H1 (cell line): ENCODE results near the gene STIM1. TPM values are rescaled to one million over a fixed set of nuclear protein-coding genes. Genes with fewer than 3 reads are reported as not detected.

ENCODE experiments used
- CTCF ChIA-PET: fragments of 300-600 bp; sonication (Branson Sonifier 250); formaldehyde crosslinking; loops from one replicate; lab custom pipeline; 2021; ENCODE audit not compliant: partially characterized antibody; lab: Charles Lee
- POLR2A ChIA-PET: fragments of 300-600 bp; sonication (Branson Sonifier 250); formaldehyde crosslinking; loops from one replicate; lab custom pipeline; 2021; ENCODE audit warnings: inconsistent platforms; ENCODE audit not compliant: partially characterized antibody; lab: Charles Lee
- DNase-seq, 2 experiments: peaks; one replicate each; pipeline versions ENCODE4 v3.0.0 to v3.0.0-alpha.2; 2010 to 2022; ENCODE audit warnings: low spot score in 2 of 2, low read depth in 1 of 2, mixed read lengths in 1 of 2
- FAIRE-seq: peaks from 2 replicates; lab custom pipeline; 2011; peaks lifted over from hg19 to GRCh38; lab: Jason Lieb, UNC
- H2AFZ ChIP-seq: 2 replicates; pipeline ENCODE4 v1.8.1; 2012; ENCODE audit warnings: low read length, inconsistent platforms
- H2AK5ac ChIP-seq: 2 replicates; pipeline ENCODE4 v1.6.1; 2013; ENCODE audit warnings: low read depth, low read length
- H2BK120ac ChIP-seq: replicated peaks from 2 replicates; pipeline ENCODE3; 2013; ENCODE audit warnings: low read depth, low read length, inconsistent platforms
- H2BK12ac ChIP-seq: 2 replicates; pipeline ENCODE4 v1.6.1; 2013; ENCODE audit warnings: low read depth, low read length
- H2BK15ac ChIP-seq: 2 replicates; pipeline ENCODE4 v1.6.1; 2013; ENCODE audit warnings: low read length
- H2BK20ac ChIP-seq: 2 replicates; pipeline ENCODE4 v1.6.1; 2013; ENCODE audit warnings: low read length
- H2BK5ac ChIP-seq: 2 replicates; pipeline ENCODE4 v1.6.1; 2013; ENCODE audit warnings: low read depth, low read length
- H3K14ac ChIP-seq: 2 replicates; pipeline ENCODE4 v1.6.1; 2013; ENCODE audit warnings: inconsistent platforms; ENCODE audit not compliant: insufficient read length
- H3K18ac ChIP-seq: 2 replicates; pipeline ENCODE4 v1.6.1; 2013; ENCODE audit warnings: low read length; ENCODE audit errors: extremely low read depth
- H3K23ac ChIP-seq: 2 replicates; pipeline ENCODE4 v1.6.1; 2013; ENCODE audit warnings: inconsistent platforms; ENCODE audit not compliant: insufficient read length
- H3K23me2 ChIP-seq: 2 replicates; pipeline ENCODE4 v1.6.1; 2013; ENCODE audit warnings: low read depth, low read length
- H3K27ac ChIP-seq: 2 replicates; pipeline ENCODE4 v1.6.1; 2011; ENCODE audit warnings: low read depth, low read length, inconsistent platforms
- H3K27me3 ChIP-seq, 4 experiments: replicated peaks in 1 of 4; 1 replicate in 1 of 4; 2 replicates in 3 of 4; pipeline versions ENCODE4 v1.6.1 to v1.8.1; 2011 to 2013; ENCODE audit warnings: low read length in 3 of 4, mild to moderate bottlenecking in 3 of 4, inconsistent platforms in 2 of 4, mixed read lengths in 2 of 4, moderate library complexity in 1 of 4; ENCODE audit not compliant: control insufficient read depth in 3 of 4, insufficient read depth in 3 of 4; ENCODE audit errors: extremely low read depth in 1 of 4
- H3K36me3 ChIP-seq, 4 experiments: 2 replicates each; pipeline versions ENCODE4 v1.6.1 to v1.8.1; 2011 to 2013; ENCODE audit warnings: mild to moderate bottlenecking in 4 of 4, low read length in 3 of 4, moderate library complexity in 2 of 4, control low read depth in 1 of 4, inconsistent platforms in 1 of 4; ENCODE audit not compliant: insufficient read depth in 4 of 4, control insufficient read depth in 2 of 4
- H3K4ac ChIP-seq: replicated peaks from 2 replicates; pipeline ENCODE3; 2013; ENCODE audit warnings: low read length, low read depth, mixed read lengths, inconsistent platforms; ENCODE audit not compliant: insufficient read length
- H3K4me1 ChIP-seq, 4 experiments: replicated peaks in 1 of 4; 1 replicate in 1 of 4; 2 replicates in 3 of 4; pipeline versions ENCODE4 v1.6.1 to v1.8.1; 2011 to 2013; ENCODE audit warnings: low read length in 3 of 4, inconsistent platforms in 2 of 4, mixed read lengths in 1 of 4; ENCODE audit not compliant: insufficient read depth in 4 of 4, control insufficient read depth in 3 of 4
- H3K4me2 ChIP-seq, 2 experiments: 2 replicates each; pipeline versions ENCODE4 v1.6.1 to v1.8.1; 2011 to 2013; ENCODE audit warnings: low read depth in 2 of 2, low read length in 2 of 2, control low read depth in 1 of 2, inconsistent platforms in 1 of 2, mild to moderate bottlenecking in 1 of 2; ENCODE audit not compliant: insufficient read depth in 1 of 2
- H3K4me3 ChIP-seq, 4 experiments: fragments of 200-600, 300-600 bp in 1 of 4; sonication (generic), shearing (Covaris generic), sonication (Bioruptor Twin) in 1 of 4; 2 replicates each; pipeline versions ENCODE4 v1.5.1 to v1.8.1; 2011 to 2016; ENCODE audit warnings: low read length in 4 of 4, low read depth in 3 of 4, control low read depth in 2 of 4, inconsistent platforms in 2 of 4, mild to moderate bottlenecking in 2 of 4, mixed read lengths in 1 of 4, moderate library complexity in 1 of 4; ENCODE audit not compliant: insufficient read depth in 2 of 4; ENCODE audit errors: extremely low read depth in 1 of 4
- H3K56ac ChIP-seq: replicated peaks from 2 replicates; pipeline ENCODE3; 2013; ENCODE audit warnings: low read depth, mild to moderate bottlenecking, mixed read lengths, low read length, inconsistent platforms; ENCODE audit not compliant: insufficient read length
- H3K79me1 ChIP-seq: 2 replicates; pipeline ENCODE4 v1.6.1; 2013; ENCODE audit warnings: low read depth, low read length, control low read depth
- H3K79me2 ChIP-seq, 2 experiments: 2 replicates each; pipeline versions ENCODE4 v1.6.1 to v1.8.1; 2012 to 2013; ENCODE audit warnings: low read length in 2 of 2, mild to moderate bottlenecking in 2 of 2, inconsistent platforms in 1 of 2; ENCODE audit not compliant: insufficient read depth in 2 of 2, control insufficient read depth in 1 of 2
- H3K9ac ChIP-seq, 4 experiments: replicated peaks in 1 of 4; 1 replicate in 1 of 4; 2 replicates in 3 of 4; pipeline versions ENCODE4 v1.6.1 to v1.8.1; 2011 to 2013; ENCODE audit warnings: low read depth in 3 of 4, low read length in 3 of 4, control low read depth in 2 of 4, mild to moderate bottlenecking in 2 of 4, moderate library complexity in 2 of 4, inconsistent platforms in 1 of 4; ENCODE audit errors: extremely low read depth in 1 of 4
- H3K9me3 ChIP-seq, 2 experiments: 2 replicates each; pipeline versions ENCODE4 v1.6.1 to v1.8.1; 2012 to 2013; ENCODE audit warnings: mild to moderate bottlenecking in 2 of 2, moderate library complexity in 2 of 2, control low read depth in 1 of 2, inconsistent platforms in 1 of 2, low read depth in 1 of 2, low read length in 1 of 2, mixed read lengths in 1 of 2; ENCODE audit not compliant: insufficient read depth in 2 of 2
- H4K20me1 ChIP-seq, 2 experiments: replicated peaks in 1 of 2; 2 replicates each; pipeline versions ENCODE3 to v1.8.1; 2011 to 2013; ENCODE audit warnings: inconsistent platforms in 2 of 2, low read length in 2 of 2, mild to moderate bottlenecking in 1 of 2; ENCODE audit not compliant: insufficient read depth in 2 of 2, control insufficient read depth in 1 of 2
- H4K5ac ChIP-seq: 2 replicates; pipeline ENCODE4 v1.6.1; 2013; ENCODE audit warnings: low read length, low read depth, mixed read lengths, inconsistent platforms; ENCODE audit not compliant: insufficient read length
- H4K8ac ChIP-seq: 2 replicates; pipeline ENCODE4 v1.8.0; 2013; ENCODE audit warnings: mild to moderate bottlenecking, moderate library complexity, low read length, inconsistent platforms; ENCODE audit not compliant: insufficient read depth; ENCODE audit errors: extremely low read depth
- H4K91ac ChIP-seq: replicated peaks from 2 replicates; pipeline ENCODE3; 2013; ENCODE audit warnings: low read length, mixed read lengths, inconsistent platforms; ENCODE audit not compliant: insufficient read length
- ASH2L ChIP-seq: fragments of 200-600, 300-600 bp; sonication (generic); IDR thresholded peaks from one replicate; pipeline ENCODE4 v1.7.1; 2017; ENCODE audit warnings: low read length
- CHD1 ChIP-seq: IDR thresholded peaks from 2 replicates; pipeline ENCODE4 v1.6.1; 2012; ENCODE audit warnings: low read depth, low read length, improper control_type of control experiment
- CHD2 ChIP-seq: IDR thresholded peaks from 2 replicates; pipeline ENCODE4 v1.6.1; 2012; ENCODE audit warnings: low read length, improper control_type of control experiment
- E2F6 ChIP-seq: IDR thresholded peaks from 2 replicates; pipeline ENCODE4 v1.6.1; 2012; ENCODE audit warnings: inconsistent platforms
- FOSL1 ChIP-seq: IDR thresholded peaks from 2 replicates; pipeline ENCODE4 v1.6.1; 2011; ENCODE audit warnings: mild to moderate bottlenecking, low read depth, low read length, moderate library complexity; ENCODE audit not compliant: insufficient read depth
- HDAC6 ChIP-seq: IDR thresholded peaks from one replicate; pipeline ENCODE4 v1.7.1; 2012; ENCODE audit warnings: low read depth, mild to moderate bottlenecking, inconsistent platforms, low read length, moderate library complexity
- MAFK ChIP-seq: IDR thresholded peaks from 2 replicates; pipeline ENCODE4 v1.6.1; 2012; ENCODE audit warnings: low read depth, mild to moderate bottlenecking, improper control_type of control experiment, low read length
- MAX ChIP-seq: IDR thresholded peaks from 2 replicates; pipeline ENCODE4 v1.6.1; 2012; ENCODE audit warnings: inconsistent platforms
- NANOG ChIP-seq: IDR thresholded peaks from 2 replicates; pipeline ENCODE4 v1.6.1; 2011; ENCODE audit warnings: low read length, low read depth, mild to moderate bottlenecking, inconsistent platforms; ENCODE audit not compliant: insufficient read depth, poor library complexity, severe bottlenecking
- NRF1 ChIP-seq: IDR thresholded peaks from 2 replicates; pipeline ENCODE4 v1.6.1; 2011; ENCODE audit warnings: mild to moderate bottlenecking, low read depth, low read length, improper control_type of control experiment
- RXRA ChIP-seq: IDR thresholded peaks from 2 replicates; pipeline ENCODE4 v1.6.1; 2011; ENCODE audit warnings: low read depth, mild to moderate bottlenecking, low read length, moderate library complexity; ENCODE audit not compliant: insufficient read depth
- SP4 ChIP-seq: IDR thresholded peaks from 2 replicates; pipeline ENCODE4 v1.6.1; 2012; ENCODE audit warnings: low read length, inconsistent platforms
- TCF12 ChIP-seq: IDR thresholded peaks from 2 replicates; pipeline ENCODE4 v1.6.1; 2011; ENCODE audit warnings: low read depth, mild to moderate bottlenecking, low read length
- USF2 ChIP-seq: IDR thresholded peaks from 2 replicates; pipeline ENCODE4 v1.6.1; 2011; ENCODE audit warnings: low read length, improper control_type of control experiment
- polyA plus RNA-seq, 7 experiments: library from polyadenylated mRNA; depleted of rRNA in 3 of 7; stranded (reverse) in 5 of 7; unstranded in 2 of 7; fragments of >200 nt in 5 of 7; fragments of 200-250 nt in 2 of 7; gene quantifications; 1 replicate in 5 of 7; 2 replicates in 1 of 7; 4 replicates in 1 of 7; pipeline versions ENCODE4 v1.2.1 to v1.2.3, GENCODE V29; 2011 to 2013; ENCODE audit warnings: missing spikeins in 2 of 7, mixed read lengths in 2 of 7
- total RNA-seq: library from RNA; stranded (reverse); fragmentation: NEBNext Ultra II Directional; extraction: Animal tissue kit (Norgen Biotek cat#: 25700); gene quantifications from 2 replicates; pipeline ENCODE4 v1.2.1, GENCODE V29; 2021

The STIM1 gene
- total and polyA plus RNA-seq, 2 of the 8 experiments (the other 6 are each of a cell fraction or from before 2014, with no cell fraction given), result 11.1 to 12.2 TPM

GRCh38 chr11:3866836-3867208 is 11.4 kb downstream of the STIM1 start:
- ChIA-PET POLR2A (interaction anchor here (1.3 kb wide), 2 partner anchors 11 to 13 kb away, joined by 3 to 4 read pairs; partner anchors contain the start of gene STIM1), CTCF (interaction anchor here (0.8 to 10.7 kb wide), 4 partner anchors 12 to 23 kb away, joined by 3 to 73 read pairs (median 24); partner anchors contain the start of gene STIM1)
- TF ChIP-seq CHD1 (no peak), SP4 (no peak), ASH2L (no peak), FOSL1 (no peak), RXRA (no peak), MAFK (no peak), CHD2 (no peak), USF2 (no peak), NANOG (no peak), E2F6 (no peak), MAX (no peak), TCF12 (no peak), HDAC6 (no peak), NRF1 (no peak)

More at GRCh38 chr11:3866836-3867208, 11.4 kb downstream of the STIM1 start:
- DNase-seq, result no peak
- no peak overlapping the region for H4K8ac ChIP-seq
- H3K14ac ChIP-seq, result no peak overlapping the region
- no peak for FAIRE-seq
- H3K27me3 ChIP-seq, result no peaks in the 10 kb centered on the region
- H2BK20ac ChIP-seq, result no peak overlapping the region
- H4K5ac ChIP-seq, result no peak overlapping the region
- no peaks in the 10 kb centered on the region for H3K9me3 ChIP-seq
- no peak overlapping the region for H2AFZ ChIP-seq
- no peak overlapping the region for H3K4me2 ChIP-seq
- no peak overlapping the region for H4K91ac ChIP-seq
- no peaks in the 10 kb centered on the region for H3K36me3 ChIP-seq
- no peaks in the 10 kb centered on the region for H3K23me2 ChIP-seq
- H3K9ac ChIP-seq, result no peak overlapping the region
- H3K79me2 ChIP-seq, result no peaks in the 10 kb centered on the region
- no peak overlapping the region for H3K4ac ChIP-seq
- H3K4me3 ChIP-seq, result no peak overlapping the region
- H3K79me1 ChIP-seq, result peaks cover 2% of the 10 kb centered on the region; the same call in 1 of the 2 replicates
- peaks cover 2 to 3% of the 10 kb centered on the region in 2 experiments for H4K20me1 ChIP-seq
- no peak overlapping the region for H2BK5ac ChIP-seq
- no peak overlapping the region for H2BK12ac ChIP-seq
- no peak overlapping the region for H2BK120ac ChIP-seq
- no peak overlapping the region for H3K56ac ChIP-seq
- H2BK15ac ChIP-seq, result no peak overlapping the region
- no peak overlapping the region for H3K23ac ChIP-seq
- H3K4me1 ChIP-seq, result peaks cover 0 to 5% (median 4%) of the 10 kb centered on the region in 4 experiments; a peak in 4 of 7 replicates
- H2AK5ac ChIP-seq, result no peak overlapping the region
- no peak overlapping the region for H3K27ac ChIP-seq
- no peak overlapping the region for H3K18ac ChIP-seq
